Glomerular visceral epithelial cell (primary cell): ENCODE measurements around the gene IRGC.
"Not testable (repeated sequence)": the region's sequence is repeated elsewhere in the genome, so short reads cannot be mapped to it uniquely, and the experiment has no call there.

Experiments
- DNase-seq: peaks from one replicate; pipeline ENCODE4 v3.0.0-alpha.2; 2016; ENCODE audit errors: extremely low spot score

IRGC gene, protein sequence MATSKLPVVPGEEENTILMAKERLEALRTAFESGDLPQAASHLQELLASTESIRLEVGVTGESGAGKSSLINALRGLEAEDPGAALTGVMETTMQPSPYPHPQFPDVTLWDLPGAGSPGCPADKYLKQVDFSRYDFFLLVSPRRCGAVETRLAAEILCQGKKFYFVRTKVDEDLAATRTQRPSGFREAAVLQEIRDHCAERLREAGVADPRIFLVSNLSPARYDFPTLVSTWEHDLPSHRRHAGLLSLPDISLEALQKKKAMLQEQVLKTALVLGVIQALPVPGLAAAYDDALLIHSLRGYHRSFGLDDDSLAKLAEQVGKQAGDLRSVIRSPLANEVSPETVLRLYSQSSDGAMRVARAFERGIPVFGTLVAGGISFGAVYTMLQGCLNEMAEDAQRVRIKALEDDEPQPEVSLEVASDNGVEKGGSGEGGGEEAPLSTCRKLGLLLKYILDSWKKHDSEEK

DNA sequence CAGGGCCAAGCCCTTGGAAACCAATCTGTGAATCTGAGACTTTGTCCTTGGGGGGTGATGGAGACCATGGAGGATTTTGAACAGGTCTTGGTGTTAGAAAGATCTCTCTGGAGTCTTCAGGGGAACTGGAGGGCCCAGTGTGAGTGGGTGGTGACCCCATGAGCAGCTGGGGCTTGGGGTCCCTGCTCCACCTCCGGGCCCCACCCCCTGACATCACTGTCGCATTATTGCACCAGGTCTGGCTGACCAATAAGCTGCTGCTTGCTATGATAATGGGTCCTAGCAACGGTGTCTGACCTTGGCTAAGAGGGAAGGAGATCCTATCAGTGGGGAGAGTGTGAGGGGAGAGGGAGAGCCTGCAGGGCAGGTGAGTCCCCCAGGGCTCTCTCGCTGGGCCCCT lies at the start of gene IRGC:
TSS of gene IRGC (plus strand) at position 301 of the 400 bp plus-strand sequence. CDS start 2,483 bp downstream, outside the sequence.
- DNase-seq, result no peak

DNA sequence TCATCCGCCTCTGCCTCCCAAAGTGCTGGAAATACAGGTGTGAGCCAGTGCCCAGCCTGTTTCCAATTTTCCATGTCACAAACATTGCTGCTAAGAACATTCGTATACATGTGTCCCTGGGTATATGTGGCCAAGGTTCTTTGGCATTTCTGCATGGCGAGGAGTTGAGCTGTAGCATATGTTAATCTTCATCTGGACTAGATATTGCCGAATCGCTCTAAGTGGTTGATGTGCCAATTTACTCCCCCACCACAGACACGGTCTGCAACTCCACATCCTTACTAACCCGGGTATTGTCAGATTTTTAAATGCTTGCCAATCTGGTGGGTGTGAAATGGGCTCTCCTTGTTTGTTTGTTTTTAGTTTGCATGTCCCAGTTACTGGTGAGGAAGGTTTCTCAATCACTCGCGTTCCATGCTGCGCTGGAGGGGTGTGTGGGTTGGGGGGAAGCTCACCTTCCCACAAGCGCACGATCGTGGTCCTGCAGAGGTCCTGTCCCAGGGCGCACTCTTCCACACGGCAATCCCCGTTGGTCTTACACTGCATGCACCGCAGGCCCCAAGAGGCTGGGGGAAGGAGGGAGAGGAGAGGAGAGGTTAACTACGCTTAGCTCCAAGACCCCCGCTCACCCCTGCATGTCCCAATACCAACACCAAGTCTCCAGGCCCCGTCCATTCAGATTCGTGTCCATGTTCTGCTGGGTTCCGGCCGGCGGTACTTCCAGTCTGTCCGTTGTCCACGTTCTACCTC lies 48.6 kb upstream of the IRGC start:
- no peak for DNase-seq

DNA sequence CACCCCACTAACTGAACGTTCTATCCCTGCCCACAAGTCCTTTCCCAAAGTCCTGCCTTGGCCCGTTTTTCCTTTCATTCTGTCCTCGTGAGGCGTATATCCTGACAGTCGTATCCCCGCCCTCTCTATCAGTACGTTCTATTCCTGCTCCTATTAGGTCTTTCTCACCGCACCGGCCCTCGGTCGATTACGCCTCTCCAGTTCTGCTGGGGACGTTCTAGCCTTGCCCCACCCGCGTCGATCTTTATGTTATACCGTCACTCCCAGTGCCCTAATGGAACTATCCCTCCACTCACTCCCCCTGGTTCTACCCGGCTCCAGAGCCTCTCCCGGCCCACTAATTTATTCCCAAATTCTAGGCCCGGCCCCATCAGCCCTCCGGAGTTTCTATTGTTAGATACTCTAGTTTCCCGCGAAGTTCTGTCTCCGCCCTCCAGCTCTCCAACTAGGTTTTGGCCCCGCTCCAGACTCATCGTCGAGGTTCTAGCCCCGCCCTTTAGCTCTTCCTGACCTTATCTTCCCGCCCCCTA lies 47.9 kb upstream of the IRGC start:
- DNase-seq, result no peak

DNA sequence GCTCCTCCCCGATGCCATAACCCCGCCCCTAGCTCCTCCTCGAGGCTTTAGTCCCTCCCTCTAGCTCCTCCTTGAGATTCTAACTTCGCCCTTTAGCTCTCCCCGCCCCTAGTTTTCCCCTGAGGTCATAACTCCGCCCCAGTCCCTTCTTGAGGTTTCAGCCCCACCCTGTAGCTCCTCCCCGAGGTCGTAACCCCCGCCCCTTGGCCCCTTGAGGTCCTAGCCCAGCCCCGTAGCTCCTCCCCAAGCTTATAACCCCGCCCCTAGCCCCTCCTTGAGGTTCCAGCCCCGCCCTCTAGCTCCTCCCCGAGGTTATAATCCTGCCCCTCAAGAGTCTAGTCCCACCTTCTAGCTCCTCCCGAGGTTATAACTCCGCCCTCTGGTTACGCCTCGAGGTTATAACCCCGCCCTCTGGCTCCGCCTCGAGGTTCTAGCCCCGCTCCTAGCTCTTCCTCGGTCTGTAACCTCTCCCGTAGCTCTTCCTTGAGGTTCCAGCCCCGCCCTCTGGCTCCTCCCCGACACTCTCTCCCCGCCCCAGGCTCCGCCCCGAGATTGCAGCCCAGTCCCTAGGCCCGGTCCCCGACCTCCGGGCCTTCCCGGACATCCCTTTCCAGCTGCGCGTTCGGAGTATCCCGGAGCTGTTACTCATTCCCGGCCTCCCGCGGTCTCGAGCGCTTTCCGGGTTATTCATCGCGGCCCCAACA lies 47.3 kb upstream of the IRGC start:
- peak; percentile 100 for DNase-seq

DNA sequence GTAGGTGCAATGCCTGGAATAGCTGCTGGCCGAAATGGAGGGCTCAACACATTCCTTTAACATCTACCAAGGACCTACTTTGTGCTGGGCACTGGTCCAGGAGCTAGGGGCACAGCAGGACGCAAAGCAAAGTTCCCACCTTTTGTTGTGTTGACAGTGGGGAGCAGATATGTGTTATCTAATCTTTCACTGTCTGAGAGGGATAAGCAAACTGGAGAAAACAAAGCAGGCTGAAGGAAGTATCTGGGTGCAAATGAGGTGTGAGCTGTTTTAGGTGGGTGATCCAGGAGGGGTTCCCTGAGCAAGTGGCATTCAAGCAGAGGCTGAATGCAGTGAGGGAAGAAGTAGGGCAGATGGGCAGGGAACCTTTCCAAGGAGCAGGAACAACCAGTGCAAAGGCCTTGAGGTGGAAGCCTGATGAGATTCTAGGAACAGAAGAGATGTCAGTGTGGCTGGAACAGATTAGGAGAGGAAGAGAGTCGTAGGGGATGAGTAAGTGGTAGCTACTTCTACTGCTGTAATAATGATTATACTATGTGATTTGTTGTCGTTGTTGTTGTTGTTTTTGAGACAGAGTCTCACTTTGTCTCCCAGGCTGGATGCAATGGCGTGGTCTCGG lies 43.7 kb upstream of the IRGC start:
- no peak for DNase-seq

DNA sequence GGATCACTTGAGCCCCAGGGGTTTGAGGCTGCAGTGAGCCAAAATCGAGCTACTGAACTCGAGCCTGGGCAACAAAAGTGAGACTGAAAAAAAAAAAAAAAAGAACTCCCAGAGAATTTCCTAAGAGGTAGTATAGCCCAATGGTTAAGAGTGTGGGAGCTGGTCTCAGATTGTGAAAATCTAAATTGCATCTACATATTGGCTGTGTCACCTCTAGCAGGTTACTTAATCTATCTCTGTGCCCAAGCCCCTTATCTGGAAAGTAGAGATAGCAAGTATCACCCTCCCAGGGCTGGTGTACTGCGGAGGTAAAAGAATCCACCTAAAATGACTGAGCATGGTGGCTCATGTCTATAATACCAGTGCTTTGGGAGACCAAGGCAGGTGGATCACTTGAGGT lies 42.2 kb upstream of the IRGC start:
- no peak for DNase-seq

DNA sequence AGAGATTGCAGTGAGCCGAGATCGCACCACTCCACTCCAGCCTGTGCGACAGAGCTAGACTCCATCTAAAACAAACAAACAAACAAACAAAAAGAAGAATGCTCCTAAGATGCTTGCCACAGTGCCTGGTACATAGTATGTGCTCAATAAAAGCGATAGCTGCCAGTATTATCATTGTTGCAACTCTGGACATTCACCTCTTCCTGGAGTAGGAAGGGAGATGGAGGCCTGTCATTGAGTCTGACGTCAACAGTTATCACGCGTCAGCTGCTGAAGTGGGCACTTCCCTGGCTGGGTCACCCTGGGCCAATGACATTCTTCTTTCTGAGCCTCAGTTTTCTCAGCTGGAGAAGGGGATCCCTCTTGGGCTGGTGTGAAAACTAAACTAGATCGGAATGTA lies 41.7 kb upstream of the IRGC start:
- DNase-seq, result no peak

DNA sequence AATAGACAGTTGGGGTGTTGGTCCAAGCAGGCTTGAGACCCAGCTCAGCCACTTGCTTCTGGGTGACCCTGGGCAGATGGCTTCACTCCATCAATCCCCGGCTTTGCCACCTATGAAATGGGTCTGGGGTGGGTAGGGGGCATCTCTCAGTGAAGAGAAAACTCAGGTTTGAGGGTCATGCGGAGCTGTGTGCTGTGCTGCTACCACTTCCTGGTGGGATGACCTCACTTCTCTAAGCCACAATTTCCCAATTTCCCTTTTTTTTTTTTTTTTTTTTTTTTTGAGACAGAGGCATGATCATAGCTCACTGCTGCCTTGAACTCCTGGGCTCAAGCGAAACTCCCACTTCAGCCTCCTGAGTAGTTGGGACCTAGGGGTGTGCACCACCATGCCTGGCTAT lies 41.3 kb upstream of the IRGC start:
- peak; percentile 51 for DNase-seq

DNA sequence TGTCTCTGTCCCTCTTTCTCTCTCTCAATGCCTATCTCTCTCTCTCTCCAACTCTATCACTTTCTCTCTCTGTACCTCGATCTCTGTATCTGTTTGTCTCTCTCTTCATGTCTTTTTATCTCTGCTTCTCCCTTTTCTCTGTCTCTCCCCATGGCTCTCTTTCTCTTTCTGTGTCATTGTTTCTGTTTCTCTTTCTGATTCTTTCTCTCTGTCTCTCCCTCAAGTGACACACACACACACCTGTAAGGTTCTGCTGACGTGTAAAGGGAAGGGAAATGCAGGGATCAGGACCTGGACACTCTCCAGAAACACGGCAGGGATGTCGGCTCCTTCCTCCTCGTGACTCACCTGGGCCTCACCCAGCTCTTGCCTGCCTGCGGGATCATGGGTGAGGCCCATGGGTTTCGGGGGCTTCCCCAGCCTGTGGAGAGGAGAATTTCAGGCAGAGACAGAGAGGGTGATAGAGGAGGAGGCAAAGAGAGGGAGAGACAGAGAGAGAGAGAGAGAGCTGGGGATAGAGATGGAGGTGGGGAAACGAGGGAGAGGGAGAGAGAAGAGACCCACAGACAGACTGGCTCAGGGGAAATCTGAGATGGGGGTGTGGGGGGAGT lies 40.5 kb upstream of the IRGC start:
- DNase-seq, result peak; percentile 89

DNA sequence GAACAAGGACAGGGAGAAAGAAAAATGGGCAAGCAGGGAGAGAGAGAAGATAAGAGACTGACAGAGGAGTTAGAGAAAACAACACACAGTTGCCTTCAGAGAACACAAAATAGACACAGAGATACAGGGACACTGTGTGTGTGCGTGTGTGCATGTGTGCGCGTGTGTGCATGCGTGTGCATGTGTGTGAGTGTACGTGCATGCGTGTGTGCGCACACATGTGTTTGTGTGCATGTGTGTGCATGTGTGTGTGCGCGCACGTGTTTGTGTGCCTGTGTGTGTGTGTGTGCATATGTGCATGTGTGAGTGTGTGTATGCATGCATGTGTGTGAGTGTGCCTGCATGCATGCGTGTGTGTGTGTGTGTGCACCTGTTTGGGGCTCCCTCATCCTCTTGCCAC lies 40.0 kb upstream of the IRGC start:
- no peak for DNase-seq

DNA sequence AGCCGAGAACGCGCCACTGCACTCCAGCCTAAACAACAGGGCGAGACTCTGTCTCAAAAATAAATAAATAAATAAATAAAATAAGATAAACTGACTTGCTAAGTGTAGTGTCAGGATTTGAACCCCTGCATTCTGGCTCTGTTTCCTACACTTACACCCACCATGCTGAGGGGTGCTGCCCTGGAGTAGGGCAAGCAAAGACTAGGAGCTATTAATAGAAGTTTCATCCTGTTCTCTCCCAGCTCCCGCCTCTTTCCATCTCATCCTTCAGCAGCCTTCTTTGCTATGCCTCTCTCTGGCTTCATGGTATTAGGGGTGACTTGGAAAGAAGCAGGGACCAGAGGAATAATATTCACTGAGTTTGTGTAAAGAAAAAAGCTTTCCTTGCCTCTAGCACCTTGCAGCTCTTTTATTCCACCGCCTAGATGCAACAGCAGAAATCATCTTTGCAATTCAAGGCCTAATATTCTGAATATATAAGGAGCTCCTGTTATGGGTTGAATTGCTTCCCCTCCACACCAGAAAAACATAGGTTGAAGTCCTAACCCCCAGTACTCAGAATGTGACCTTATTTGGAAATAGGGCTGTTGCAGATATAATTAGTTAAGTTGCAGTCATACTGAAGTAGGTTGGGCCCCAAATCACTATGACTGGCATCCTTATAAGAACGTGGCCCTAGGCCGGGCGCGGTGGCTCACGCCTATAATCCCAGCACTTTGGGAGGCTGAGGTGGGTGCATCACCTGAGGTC lies 37.2 kb upstream of the IRGC start:
- DNase-seq, result no peak

DNA sequence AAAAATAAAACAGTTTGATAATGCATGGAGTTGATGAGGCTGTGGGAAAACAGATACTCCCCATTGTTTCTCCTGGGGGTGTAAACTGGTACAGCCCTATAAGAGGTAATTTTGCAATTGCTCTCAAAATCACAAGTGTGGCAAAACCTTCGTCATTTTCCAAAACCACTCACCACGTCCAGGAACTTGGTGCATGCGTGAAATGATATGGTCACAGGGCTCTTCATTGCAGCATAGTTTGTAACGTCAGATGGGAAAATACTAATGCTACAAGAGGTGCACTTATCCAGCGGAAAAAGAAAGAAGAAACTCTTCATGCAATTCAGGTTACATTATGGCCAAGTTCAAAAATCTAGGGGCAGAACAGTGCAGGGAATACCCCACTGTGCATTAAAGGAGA lies 34.1 kb upstream of the IRGC start:
- DNase-seq, result no peak

DNA sequence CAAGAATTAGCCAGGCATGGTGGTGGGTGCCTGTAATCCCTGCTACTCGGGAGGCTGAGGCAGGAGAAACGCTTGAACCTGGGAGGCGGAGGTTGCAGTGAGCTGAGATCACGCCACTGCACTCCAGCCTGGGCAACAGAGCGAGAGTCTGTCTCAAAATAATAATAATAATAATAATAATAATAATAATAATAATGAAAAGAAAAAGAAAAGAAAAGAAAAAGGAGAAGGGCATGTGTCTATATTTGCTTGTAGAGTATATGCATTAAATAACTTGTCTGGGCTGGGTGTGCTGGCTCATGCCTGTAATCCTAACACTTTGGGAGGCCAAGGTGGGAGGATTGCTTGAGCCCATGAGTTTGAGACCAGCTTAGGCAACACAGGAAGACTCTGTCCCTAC lies 33.6 kb upstream of the IRGC start:
- not testable (repeated sequence) for DNase-seq

DNA sequence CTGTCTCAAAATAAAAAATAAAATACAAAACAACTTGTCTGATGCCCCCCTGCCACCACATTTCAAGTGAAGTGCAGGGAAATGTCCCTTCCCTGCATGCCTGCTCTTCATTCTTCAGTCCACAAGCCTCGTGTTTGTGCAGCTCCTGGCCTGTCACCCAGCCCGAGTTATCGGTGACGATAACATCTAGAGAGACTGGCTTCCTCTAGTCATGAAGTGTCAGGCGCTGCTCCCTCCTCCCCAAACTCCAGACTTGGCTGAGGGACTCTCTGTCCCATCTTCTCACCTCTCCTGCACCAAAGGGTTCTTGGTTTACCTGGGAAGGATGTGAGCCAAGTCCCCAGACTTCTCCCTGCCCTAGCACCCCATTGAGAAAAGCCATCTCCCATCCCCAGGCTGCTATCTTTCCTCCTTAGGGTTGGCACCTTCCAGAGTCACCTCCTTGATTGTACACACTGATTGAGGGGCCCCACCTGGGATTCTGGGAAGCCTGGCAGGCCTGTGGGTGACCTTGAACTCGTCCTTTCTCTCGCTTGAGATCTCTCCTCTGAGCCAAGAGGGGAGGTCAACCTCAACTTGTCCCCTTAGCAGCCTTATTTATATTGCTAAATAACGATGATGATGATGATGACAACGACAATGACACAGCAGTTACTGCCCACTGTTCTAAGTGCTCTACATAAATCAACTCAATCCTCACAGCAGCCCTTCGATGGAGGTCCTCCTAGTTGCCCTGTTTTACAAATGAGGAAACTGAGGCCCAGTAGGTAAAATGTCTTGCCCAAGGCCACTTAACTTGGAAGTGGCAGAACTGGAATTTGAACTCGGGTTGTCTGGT lies 32.8 kb upstream of the IRGC start:
- DNase-seq, result no peak

DNA sequence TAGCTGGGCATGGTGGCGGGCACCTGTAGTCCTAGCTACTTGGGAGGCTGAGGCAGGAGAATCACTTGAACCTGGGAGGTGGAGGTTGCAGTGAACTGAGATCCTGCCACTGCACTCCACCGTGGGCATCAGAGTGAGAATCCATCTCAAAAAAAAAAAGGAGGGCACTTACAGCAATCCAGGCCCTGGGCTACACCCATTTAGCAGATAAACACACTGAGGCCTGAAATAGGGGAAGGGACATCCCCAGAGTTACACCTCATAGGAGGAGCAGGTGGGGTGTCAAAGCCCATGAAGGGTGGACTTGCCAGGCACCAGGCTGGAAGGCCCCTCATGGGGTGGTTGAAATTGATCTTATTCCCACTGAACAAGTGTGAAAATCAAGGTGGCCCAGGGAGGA lies 32.0 kb upstream of the IRGC start:
- no peak for DNase-seq

DNA sequence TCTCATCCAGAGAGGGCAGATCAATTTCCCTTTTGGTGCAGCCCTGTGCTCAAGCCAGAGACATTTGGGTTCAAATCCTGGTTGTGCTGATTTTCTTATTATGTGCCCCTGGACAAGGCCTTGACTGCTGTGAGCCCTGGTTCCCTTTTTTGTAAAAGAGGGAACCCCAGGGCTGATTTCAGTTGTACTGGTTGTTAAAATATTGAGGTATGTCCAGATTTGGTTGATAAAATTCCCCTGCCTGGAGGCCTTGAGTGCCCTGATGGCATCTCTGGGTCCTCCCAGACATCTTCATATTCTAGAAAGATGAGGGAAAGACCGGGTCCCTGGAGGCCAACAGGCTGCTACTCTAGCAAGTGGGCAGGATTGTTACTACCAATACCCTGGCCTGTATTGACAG lies 31.6 kb upstream of the IRGC start:
- no peak for DNase-seq

DNA sequence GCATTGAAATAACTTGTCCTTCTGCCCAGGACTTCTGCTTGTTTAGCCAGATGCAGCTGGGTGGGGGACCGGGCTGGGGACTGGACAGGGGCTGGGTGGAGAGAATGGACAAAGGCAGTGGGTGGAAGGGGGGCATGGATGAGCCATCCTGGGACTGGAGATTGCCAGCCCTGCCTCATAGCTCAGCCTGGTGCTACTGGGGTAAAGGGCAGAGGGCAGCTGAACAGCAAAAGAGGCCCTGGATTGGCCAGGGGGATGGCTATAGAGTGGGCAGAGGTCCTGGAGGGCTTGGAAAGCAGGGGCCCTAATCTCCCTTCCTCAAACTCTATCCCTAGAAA lies 28.2 kb upstream of the IRGC start:
- no peak for DNase-seq

DNA sequence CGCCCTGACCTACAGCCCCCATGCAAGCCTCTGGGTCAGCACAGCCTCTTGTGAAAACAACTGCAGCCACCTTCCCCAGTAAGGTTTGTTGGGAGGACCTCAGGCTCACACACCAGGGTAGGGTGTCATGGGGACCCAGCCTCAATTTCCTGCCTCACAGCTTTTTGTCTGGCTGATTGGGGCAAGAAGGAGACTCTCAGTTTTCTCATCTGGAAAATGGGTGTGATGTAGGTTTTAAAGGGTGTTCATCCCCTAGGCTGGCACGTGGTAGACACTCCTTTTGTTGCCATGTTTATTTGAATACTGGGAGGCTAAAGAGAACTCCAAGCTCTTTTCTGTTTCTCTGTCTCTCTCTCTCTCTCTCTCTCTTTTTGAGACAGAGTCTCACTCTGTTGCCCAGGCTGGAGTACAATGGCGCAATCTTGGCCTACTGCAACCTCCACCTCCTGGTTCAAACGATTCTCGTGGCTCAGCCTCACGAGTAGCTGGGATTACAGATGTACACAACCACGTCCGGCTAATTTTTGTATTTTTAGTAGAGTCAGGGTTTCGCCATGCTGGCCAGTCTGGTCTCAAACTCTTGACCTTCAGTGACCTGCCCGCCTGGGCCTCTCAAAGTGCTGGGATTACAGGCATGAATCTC lies 27.7 kb upstream of the IRGC start:
- DNase-seq, result no peak

DNA sequence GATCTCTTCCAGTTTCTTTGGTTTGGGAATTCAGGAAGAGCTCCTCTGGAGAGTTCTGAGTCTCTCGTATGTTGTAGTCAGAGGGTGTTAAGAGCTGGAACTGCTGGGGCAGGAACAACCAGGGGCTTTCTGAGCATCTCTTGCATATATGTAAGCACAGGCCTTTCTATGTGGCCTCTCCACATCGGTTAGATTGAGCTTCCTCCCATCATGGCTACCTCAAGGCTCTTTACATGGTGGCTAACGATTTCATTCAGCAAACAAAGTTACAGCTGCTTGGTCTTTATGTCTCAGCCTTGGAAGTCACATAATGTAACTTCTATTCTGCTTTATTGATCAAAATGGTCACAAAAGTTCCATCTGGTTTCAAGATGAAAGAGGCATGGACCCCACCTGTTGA lies 25.4 kb upstream of the IRGC start:
- no peak for DNase-seq
